ENCODE results near the gene HES5. TPM values are rescaled to one million over a fixed set of nuclear protein-coding genes. Genes with fewer than 3 reads are reported as not detected.

The HES5 gene
- total RNA-seq, 1 experiment from 2014 or later, result not detected

DNA sequence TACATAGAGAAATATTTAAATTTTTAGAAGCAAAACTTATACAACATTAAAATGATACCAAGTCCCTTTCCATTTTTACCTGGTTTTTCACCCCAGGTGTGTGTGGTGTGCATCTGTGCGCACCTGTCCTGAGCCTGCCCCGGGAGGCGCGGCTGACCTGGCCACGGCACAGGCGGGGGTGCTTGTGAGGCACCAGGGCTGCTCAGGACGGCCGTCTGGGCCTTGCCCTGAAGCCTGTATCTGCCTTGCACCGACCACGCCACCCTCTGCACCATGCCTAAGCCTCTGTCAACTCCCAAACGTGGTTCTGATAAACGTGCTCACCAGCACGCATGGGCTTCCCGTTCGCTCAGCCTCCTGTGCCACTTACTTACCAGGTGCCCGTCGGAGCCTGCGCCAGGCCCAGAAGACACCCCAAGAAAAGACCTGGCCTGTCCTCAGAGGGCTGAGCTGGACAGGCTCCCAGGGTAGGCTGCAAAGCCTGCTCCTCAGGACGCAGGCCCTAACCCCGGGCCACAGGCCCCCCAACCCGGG, 24.5 kb downstream of the HES5 start:
- Histone ChIP-seq H2BK12ac (ENCODE audit: insufficient read length, low read depth, low read length) (no peak overlapping the region), H2BK20ac (ENCODE audit: low read depth, low read length, poor library complexity, severe bottlenecking) (no peak overlapping the region), H4K20me1 (ENCODE audit: control insufficient read depth, insufficient read depth, insufficient read length) (no peaks in the 10 kb centered on the region), H3K4ac (ENCODE audit: low read depth, low read length) (no peak overlapping the region), H3K14ac (ENCODE audit: insufficient read depth, low read length) (no peak overlapping the region), H3K23me2 (ENCODE audit: insufficient read length, low read depth, low read length, poor library complexity, severe bottlenecking) (no peaks in the 10 kb centered on the region), H4K91ac (ENCODE audit: insufficient read length, low read depth, low read length) (no peak overlapping the region), H3K9me3 (ENCODE audit: control insufficient read depth, low read depth, low read length) (no peaks in the 10 kb centered on the region), H3K27me3 (ENCODE audit: insufficient read depth, low read length) (no peaks in the 10 kb centered on the region), H3K18ac (ENCODE audit: insufficient read length, low read depth, low read length) (no peak overlapping the region), H2BK5ac (ENCODE audit: insufficient read length, low read length) (no peak overlapping the region), H3K9ac (ENCODE audit: extremely low read depth, insufficient read length, low read length) (no peak overlapping the region), H3K79me1 (ENCODE audit: insufficient read depth, low read depth, low read length, poor library complexity, severe bottlenecking) (no peaks in the 10 kb centered on the region), H2BK15ac (ENCODE audit: low read depth, low read length) (no peak overlapping the region), H3K4me1 (ENCODE audit: insufficient read depth, low read length) (no peaks in the 10 kb centered on the region), H4K8ac (replicated peaks; ENCODE audit: insufficient read length, low read depth, low read length) (no peak overlapping the region), H4K5ac (ENCODE audit: insufficient read length, low read depth, low read length) (no peak overlapping the region), H2AFZ (ENCODE audit: low read length) (no peak overlapping the region), H3K27ac (ENCODE audit: insufficient read length, low read depth, low read length) (no peak overlapping the region), H3K23ac (ENCODE audit: insufficient read length, low read depth, low read length) (no peak overlapping the region), H3K56ac (ENCODE audit: insufficient read length, low read depth, low read length) (no peak overlapping the region), H3T11ph (ENCODE audit: low read length) (no peak overlapping the region), H3K4me2 (ENCODE audit: insufficient read depth, insufficient read length, low read length) (no peak overlapping the region), H3K79me2 (ENCODE audit: insufficient read depth, low read length) (no peaks in the 10 kb centered on the region), H2BK120ac (ENCODE audit: low read depth, low read length, poor library complexity, severe bottlenecking) (no peak overlapping the region), H2AK5ac (ENCODE audit: insufficient read length, low read length) (no peak overlapping the region)
- no peaks in the 10 kb centered on the region for H3K9me3 Mint-ChIP-seq
- H3K27me3 Mint-ChIP-seq (ENCODE audit: low read depth), result peaks cover 2% of the 10 kb centered on the region
- WGBS (ENCODE audit: extremely low coverage, insufficient read length, low lambda C conversion rate), result no CpG with 5 or more reads among the region's 21 CpGs
- DNase-seq, result no peak
- peaks cover 4 to 20% (median 17%) of the 10 kb centered on the region in 3 experiments; a peak in 6 of 7 replicates for H3K36me3 Mint-ChIP-seq (ENCODE audit: insufficient read depth in 1 of 3, low read depth in 3 of 3)
- no peak overlapping the region for H3K4me3 Mint-ChIP-seq
- no peak overlapping the region; a peak in 1 of 7 replicates for H3K27ac Mint-ChIP-seq
- H3K4me1 Mint-ChIP-seq, result no peaks in the 10 kb centered on the region
- no peak for TF ChIP-seq CTCF (conservative IDR thresholded peaks at IDR 0.05)
